Esophagus squamous epithelium (tissue), 4 donors: ENCODE measurements around the gene NLN.

Experiments used
- POLR2A ChIP-seq, 4 donors: fragments of 450-650 bp; IDR thresholded peaks; one replicate each; pipeline ENCODE4 v1.6.1; 2017; ENCODE audit warnings: antibody characterized with exemption in 4 of 4, mild to moderate bottlenecking in 4 of 4, moderate library complexity in 3 of 4
- TF ChIP-seq, protein P1 (sequence below), 6 experiments: fragments of 450-650 bp in 4 of 6; fragments of 200-600 bp in 2 of 6; sonication (generic) in 2 of 6; IDR thresholded peaks; one replicate each; pipeline ENCODE4 v1.5.1; 2016 to 2019; ENCODE audit warnings: antibody characterized with exemption in 6 of 6, mild to moderate bottlenecking in 4 of 6, moderate library complexity in 4 of 6

DNA sequence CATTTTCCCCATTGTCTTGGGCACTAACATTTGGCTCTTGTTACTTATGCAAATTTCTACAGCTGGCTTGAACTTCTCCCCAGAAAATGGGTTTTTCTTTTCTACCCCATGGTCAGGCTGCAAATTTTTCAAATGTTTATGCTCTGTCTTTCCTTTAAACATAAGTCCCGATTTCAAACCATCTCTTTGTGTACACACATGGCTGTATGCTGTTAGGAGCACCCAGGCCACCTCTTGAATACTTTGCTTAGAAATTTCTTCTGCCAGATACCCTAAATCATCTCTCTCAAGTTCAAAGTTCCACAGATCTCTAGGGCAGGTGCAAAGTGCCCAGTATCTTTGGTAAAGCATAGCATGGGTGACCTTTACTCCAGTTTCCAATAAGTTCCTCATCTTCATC lies 45.6 kb downstream of the NLN start:
- no peak for TF ChIP-seq POLR2A (IDR thresholded peaks at IDR 0.05)
- TF ChIP-seq, protein P1, sequence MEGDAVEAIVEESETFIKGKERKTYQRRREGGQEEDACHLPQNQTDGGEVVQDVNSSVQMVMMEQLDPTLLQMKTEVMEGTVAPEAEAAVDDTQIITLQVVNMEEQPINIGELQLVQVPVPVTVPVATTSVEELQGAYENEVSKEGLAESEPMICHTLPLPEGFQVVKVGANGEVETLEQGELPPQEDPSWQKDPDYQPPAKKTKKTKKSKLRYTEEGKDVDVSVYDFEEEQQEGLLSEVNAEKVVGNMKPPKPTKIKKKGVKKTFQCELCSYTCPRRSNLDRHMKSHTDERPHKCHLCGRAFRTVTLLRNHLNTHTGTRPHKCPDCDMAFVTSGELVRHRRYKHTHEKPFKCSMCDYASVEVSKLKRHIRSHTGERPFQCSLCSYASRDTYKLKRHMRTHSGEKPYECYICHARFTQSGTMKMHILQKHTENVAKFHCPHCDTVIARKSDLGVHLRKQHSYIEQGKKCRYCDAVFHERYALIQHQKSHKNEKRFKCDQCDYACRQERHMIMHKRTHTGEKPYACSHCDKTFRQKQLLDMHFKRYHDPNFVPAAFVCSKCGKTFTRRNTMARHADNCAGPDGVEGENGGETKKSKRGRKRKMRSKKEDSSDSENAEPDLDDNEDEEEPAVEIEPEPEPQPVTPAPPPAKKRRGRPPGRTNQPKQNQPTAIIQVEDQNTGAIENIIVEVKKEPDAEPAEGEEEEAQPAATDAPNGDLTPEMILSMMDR (IDR thresholded peaks at IDR 0.05) = no peak
